Measurements from ENCODE around the gene NUDT3.

Gene NUDT3

DNA sequence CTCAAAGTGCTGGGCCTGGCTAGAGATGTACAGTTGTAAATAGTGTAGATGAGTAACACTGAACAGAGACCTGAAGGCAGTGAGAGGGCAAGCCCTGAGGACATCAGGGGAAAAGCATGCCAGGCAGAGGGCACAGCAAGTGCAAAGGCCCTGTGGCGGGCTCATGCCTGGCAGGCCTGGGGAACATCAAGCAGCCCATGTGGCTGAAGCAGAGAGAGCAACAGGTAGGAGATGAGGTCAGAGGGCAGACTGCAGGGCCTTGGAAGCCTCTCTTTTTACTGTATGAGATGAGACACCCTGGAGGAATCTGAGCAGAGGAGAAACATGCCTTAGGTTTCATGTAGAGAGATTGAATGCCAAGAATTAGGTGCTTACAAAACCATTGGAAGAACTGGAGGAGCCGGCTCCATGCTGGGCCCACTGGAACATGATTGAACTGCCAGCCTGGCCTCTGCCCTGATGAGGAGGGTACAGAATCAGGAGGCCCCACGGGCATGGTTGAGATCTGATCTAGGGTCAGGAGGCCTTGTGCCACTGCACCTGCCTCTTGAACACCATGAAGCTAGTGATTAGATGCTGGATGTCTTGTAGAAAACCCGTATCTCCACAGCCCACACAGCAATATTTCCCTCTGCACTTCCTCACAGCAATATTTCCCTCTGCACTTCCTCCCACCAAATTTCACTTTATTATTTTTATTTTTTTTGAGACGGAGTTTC is 161.7 kb downstream of the NUDT3 start:
- H3K36me3 ChIP-seq: no peaks in the 10 kb centered on the region
- DNase-seq: no peak
- no peak overlapping the region for H3K4me3 ChIP-seq (ENCODE audit: low read depth, low read length)
- H3K4me1 ChIP-seq: no peaks in the 10 kb centered on the region
- H3K9me3 ChIP-seq: no peaks in the 10 kb centered on the region
- H3K27me3 ChIP-seq: no peaks in the 10 kb centered on the region
- TF ChIP-seq, protein P1, sequence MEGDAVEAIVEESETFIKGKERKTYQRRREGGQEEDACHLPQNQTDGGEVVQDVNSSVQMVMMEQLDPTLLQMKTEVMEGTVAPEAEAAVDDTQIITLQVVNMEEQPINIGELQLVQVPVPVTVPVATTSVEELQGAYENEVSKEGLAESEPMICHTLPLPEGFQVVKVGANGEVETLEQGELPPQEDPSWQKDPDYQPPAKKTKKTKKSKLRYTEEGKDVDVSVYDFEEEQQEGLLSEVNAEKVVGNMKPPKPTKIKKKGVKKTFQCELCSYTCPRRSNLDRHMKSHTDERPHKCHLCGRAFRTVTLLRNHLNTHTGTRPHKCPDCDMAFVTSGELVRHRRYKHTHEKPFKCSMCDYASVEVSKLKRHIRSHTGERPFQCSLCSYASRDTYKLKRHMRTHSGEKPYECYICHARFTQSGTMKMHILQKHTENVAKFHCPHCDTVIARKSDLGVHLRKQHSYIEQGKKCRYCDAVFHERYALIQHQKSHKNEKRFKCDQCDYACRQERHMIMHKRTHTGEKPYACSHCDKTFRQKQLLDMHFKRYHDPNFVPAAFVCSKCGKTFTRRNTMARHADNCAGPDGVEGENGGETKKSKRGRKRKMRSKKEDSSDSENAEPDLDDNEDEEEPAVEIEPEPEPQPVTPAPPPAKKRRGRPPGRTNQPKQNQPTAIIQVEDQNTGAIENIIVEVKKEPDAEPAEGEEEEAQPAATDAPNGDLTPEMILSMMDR (IDR thresholded peaks at IDR 0.05; ENCODE audit: low read depth, low read length): no peak

DNA sequence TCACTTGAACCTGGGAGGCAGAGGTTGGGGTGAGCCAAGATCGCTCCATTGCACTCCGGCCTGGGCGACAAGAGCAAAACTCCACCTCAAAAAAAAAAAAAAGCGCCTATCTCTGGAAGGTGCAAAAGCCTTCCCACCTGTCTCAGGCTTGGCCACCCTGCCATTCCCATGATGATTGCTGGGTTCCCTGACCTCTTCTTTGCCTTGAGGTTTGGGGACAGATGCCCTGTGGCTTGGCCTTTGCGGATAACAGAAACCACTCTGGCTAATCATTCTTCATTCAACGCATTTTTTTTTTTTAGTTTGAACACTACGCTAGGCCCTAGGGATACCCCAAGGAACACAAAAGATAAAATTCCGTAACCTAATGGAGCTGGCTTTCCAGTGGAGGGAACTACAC is 162.6 kb downstream of the NUDT3 start:
- H3K4me1 ChIP-seq: no peaks in the 10 kb centered on the region
- no peak overlapping the region for H3K4me3 ChIP-seq (ENCODE audit: low read depth, low read length)
- H3K27me3 ChIP-seq: no peaks in the 10 kb centered on the region
- TF ChIP-seq, protein P1 (IDR thresholded peaks at IDR 0.05; ENCODE audit: low read depth, low read length): no peak
- H3K9me3 ChIP-seq: no peaks in the 10 kb centered on the region
- no peak for DNase-seq
- H3K36me3 ChIP-seq: no peaks in the 10 kb centered on the region

Measured in BE2C (cell line).